Measurements from ENCODE around the gene CLSTN2. TPM values are rescaled to one million over a fixed set of nuclear protein-coding genes. Genes with fewer than 3 reads are reported as not detected.

CLSTN2 gene
- total and polyA plus RNA-seq, 2 of the 4 experiments (the other 2 are of a cell fraction) = under 0.01 to 0.07 TPM

- no peak overlapping the region for H2AK5ac ChIP-seq (ENCODE audit: low read depth, low read length)
- no TSS peak for BruUV-seq (replicated peaks)
- CTCF ChIA-PET = interaction anchor here (0.8 kb wide), 1 partner anchor 8 kb away, joined by 3 read pairs; no protein-coding TSS in a partner anchor
- H2BK20ac ChIP-seq (ENCODE audit: low read depth, low read length) = no peak overlapping the region
- no peak overlapping the region for H3K27ac ChIP-seq (ENCODE audit: insufficient read depth, low read length)
- intact Hi-C loops (cut with micrococcal nuclease) = no loop called here
- no peak overlapping the region for H3K4ac ChIP-seq (ENCODE audit: low read depth, low read length)
- H2BK15ac ChIP-seq (ENCODE audit: low read depth, low read length) = no peak overlapping the region
- in situ Hi-C loops (cut with MboI; ENCODE audit: low sequenced_read_pairs) = no loop called here
- no peak overlapping the region for H2AK9ac ChIP-seq (replicated peaks; ENCODE audit: low read depth, low read length, poor library complexity)
- no peak overlapping the region for H3K56ac ChIP-seq (ENCODE audit: extremely low read depth, insufficient read depth, low read length)
- H3K14ac ChIP-seq (replicated peaks; ENCODE audit: low read depth, low read length) = no peak overlapping the region
- H2AFZ ChIP-seq (replicated peaks; ENCODE audit: low read length, poor library complexity) = no peak overlapping the region
- no peak overlapping the region for H3K4me2 ChIP-seq (ENCODE audit: low read depth, low read length)
- no peak overlapping the region for H4K8ac ChIP-seq (ENCODE audit: low read depth in 2 of 2, low read length in 2 of 2)
- no peaks in the 10 kb centered on the region for H3K36me3 ChIP-seq (ENCODE audit: control insufficient read depth, insufficient read depth, low read length)
- H4K5ac ChIP-seq (ENCODE audit: low read depth, low read length) = no peak overlapping the region
- no peaks in the 10 kb centered on the region for H3K79me1 ChIP-seq (ENCODE audit: low read depth in 1 of 2, low read length in 2 of 2)
- no peak overlapping the region for H2BK5ac ChIP-seq (ENCODE audit: low read depth, low read length, poor library complexity, severe bottlenecking)
- dilution Hi-C loops (cut with HindIII; ENCODE audit: low sequenced_read_pairs, unreplicated experiment) = no loop called here
- TF ChIP-seq SMC3 (IDR thresholded peaks at IDR 0.05; ENCODE audit: low read depth, low read length) = no peak
- TF ChIP-seq ELK1 (IDR thresholded peaks at IDR 0.05; ENCODE audit: borderline replicate concordance, low read depth, low read length) = no peak
- no peak for TF ChIP-seq RAD21 (IDR thresholded peaks at IDR 0.05; ENCODE audit: low read length)
- TF ChIP-seq FOS (IDR thresholded peaks at IDR 0.05; ENCODE audit: low read depth, low read length) = no peak
- no peak for TF ChIP-seq MAZ (IDR thresholded peaks at IDR 0.05; ENCODE audit: borderline replicate concordance, low read depth, low read length)
- TF ChIP-seq CHD1 (IDR thresholded peaks at IDR 0.05; ENCODE audit: low read depth, low read length) = no peak
- TF ChIP-seq RFX5 (IDR thresholded peaks at IDR 0.05; ENCODE audit: low read depth, low read length) = no peak
- no peak for TF ChIP-seq USF2 (IDR thresholded peaks at IDR 0.05; ENCODE audit: low read depth, low read length)
- no peak for TF ChIP-seq CEBPB (IDR thresholded peaks at IDR 0.05; ENCODE audit: low read depth, low read length)
- no peak for TF ChIP-seq MAFK (IDR thresholded peaks at IDR 0.05; ENCODE audit: low read depth, low read length)
- no peak for TF ChIP-seq MXI1 (IDR thresholded peaks at IDR 0.05; ENCODE audit: borderline replicate concordance, low read depth, low read length)
- no peak overlapping the region for H3K23ac ChIP-seq (ENCODE audit: low read depth, low read length)
- no peaks in the 10 kb centered on the region for H3K9me3 ChIP-seq (ENCODE audit: control insufficient read depth, insufficient read depth, low read length)
- no peaks in the 10 kb centered on the region for H3K9me1 ChIP-seq (ENCODE audit: insufficient read depth, low read length)
- no peak overlapping the region for H2BK120ac ChIP-seq (ENCODE audit: low read depth, low read length)
- no peaks in the 10 kb centered on the region for H4K20me1 ChIP-seq (ENCODE audit: insufficient read depth, low read length)
- no peak overlapping the region for H3K9ac ChIP-seq (ENCODE audit: low read depth, low read length)
- WGBS, 2 experiments (ENCODE audit: extremely low coverage in 2 of 2, insufficient read length in 1 of 2) = no CpG with 5 or more reads among the region's 1 CpG
- H4K91ac ChIP-seq (ENCODE audit: insufficient read depth, low read depth, low read length) = no peak overlapping the region
- no peaks in the 10 kb centered on the region for H3K27me3 ChIP-seq (ENCODE audit: control insufficient read depth, insufficient read depth, low read length)
- no peak for ATAC-seq (ENCODE audit: low read depth)
- H3K4me1 ChIP-seq (ENCODE audit: control insufficient read depth, insufficient read depth, low read length) = no peaks in the 10 kb centered on the region
- DNase-seq = no peak
- POLR2A ChIA-PET (ENCODE audit: unreplicated experiment) = no interaction called here
- H3K18ac ChIP-seq (ENCODE audit: low read depth, low read length) = no peak overlapping the region
- no peak overlapping the region for H3K4me3 ChIP-seq (ENCODE audit: insufficient read depth, low read depth, low read length)
Measured at GRCh38 chr3:140078940-140079339, 144.0 kb downstream of the CLSTN2 start.

Measured in IMR-90 (cell line).